ENCODE measurements around the gene GMPS.
"Not testable (repeated sequence)": the region's sequence is repeated elsewhere in the genome, so short reads cannot be mapped to it uniquely, and the experiment has no call there.

The GMPS gene

DNA sequence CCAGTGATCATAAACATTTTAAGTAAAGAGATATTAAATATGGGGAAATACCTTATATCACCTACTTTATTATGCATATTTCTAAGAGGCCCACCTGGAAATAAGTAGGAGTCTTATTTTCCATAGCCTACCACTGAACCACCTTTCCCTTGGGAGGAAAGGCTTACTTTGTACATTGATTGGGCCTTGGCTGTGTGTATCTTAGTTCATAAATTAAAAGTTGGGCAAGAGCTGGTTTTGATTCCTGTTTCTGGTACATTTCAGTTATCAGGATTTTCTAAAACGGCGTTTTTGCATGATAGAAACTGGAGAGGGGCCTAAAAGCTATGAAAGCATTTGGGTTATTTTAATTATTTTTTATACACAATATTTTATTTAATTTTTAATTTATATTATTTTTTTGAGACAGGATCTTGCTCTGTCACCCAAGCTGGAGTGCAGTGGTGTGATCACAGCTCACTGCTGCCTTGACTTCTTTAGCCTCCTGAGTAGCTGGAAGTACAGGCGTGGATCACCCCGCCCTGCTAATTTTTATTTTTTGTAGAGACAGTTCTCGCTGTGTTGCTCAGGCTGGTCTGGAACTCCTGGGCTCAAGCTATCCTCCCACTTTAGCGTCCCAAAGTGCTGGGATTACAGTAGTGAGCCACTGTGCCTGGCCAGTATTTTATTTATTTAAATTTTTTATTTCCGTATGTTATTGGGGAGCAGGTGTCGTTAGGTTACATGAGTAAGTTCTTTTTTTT is 2.6 kb downstream of the GMPS start:
- 0 out of 2 replicates have a peak, but pooled peaks have one; percentile 16 for TF ChIP-seq ZNF384 (IDR thresholded peaks at IDR 0.05)
- TF ChIP-seq LEF1 (IDR thresholded peaks at IDR 0.05; ENCODE audit: borderline replicate concordance) = no peak
- POLR2A ChIA-PET = no interaction called here
- DNase-seq (ENCODE audit: extremely low spot score) = no peak
- CTCF ChIA-PET = no interaction called here

DNA sequence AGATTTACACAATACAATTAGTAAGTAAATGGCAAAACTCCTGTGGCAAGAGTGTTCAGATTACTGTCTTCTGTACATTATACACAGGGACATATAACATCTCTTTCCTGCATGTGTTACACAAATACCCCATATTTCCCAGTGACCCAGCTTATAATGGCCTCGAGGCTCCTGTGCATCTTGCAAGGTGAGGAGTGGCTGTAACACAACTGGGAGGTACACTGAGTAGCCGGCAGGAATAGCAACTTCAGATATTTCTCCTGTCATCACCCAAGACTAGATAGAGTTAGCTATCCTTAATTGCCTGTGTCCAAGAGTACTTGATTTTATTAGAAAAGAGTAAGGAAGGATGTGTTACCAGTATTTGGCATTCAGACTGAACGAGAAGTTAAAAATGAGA is 5.6 kb downstream of the GMPS start:
- TF ChIP-seq FOXK2 (IDR thresholded peaks at IDR 0.05) (no peak), FOXA1 (IDR thresholded peaks at IDR 0.05) (no peak), ARNT (IDR thresholded peaks at IDR 0.05) (no peak), TARDBP (IDR thresholded peaks at IDR 0.05) (no peak), ZNF384 (IDR thresholded peaks at IDR 0.05) (no peak), BHLHE40 (IDR thresholded peaks at IDR 0.05; ENCODE audit: borderline replicate concordance) (no peak), LEF1 (IDR thresholded peaks at IDR 0.05; ENCODE audit: borderline replicate concordance) (no peak), ELF4 (IDR thresholded peaks at IDR 0.05) (no peak), NFRKB (IDR thresholded peaks at IDR 0.05) (no peak), SP1 (IDR thresholded peaks at IDR 0.05) (no peak)
- no peak for DNase-seq (ENCODE audit: extremely low spot score)
- POLR2A ChIA-PET = no interaction called here
- CTCF ChIA-PET = no interaction called here

DNA sequence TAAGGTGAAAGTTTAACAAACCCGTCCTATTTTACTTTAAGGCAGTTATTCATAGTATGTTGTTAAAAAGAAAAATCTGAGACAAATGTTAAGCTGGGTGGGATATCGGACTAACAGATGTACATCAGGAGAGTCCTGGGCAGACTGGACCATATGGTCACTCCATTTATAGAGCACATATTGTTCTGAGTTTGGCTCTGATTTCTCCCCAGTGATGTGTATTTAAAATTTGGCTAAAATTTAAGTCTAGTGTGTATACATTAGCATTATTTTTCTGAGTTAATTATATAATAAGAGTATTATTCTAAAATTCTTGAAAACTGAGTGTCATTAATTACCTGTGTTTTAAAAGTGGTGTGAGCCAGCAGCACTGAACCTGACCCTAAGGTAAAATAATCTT is 6.1 kb downstream of the GMPS start:
- CTCF ChIA-PET = interaction anchor here (0.6 kb wide), 1 partner anchor 128 kb away, joined by 4 read pairs; no protein-coding TSS in a partner anchor
- no peak for DNase-seq (ENCODE audit: extremely low spot score)
- TF ChIP-seq ELF4 (IDR thresholded peaks at IDR 0.05) = no peak
- TF ChIP-seq NFRKB (IDR thresholded peaks at IDR 0.05) = no peak
- no peak for TF ChIP-seq SUZ12 (IDR thresholded peaks at IDR 0.05)
- no peak for TF ChIP-seq TARDBP (IDR thresholded peaks at IDR 0.05)
- no peak for TF ChIP-seq HDGF (IDR thresholded peaks at IDR 0.05; ENCODE audit: borderline replicate concordance)
- no peak for TF ChIP-seq BHLHE40 (IDR thresholded peaks at IDR 0.05; ENCODE audit: borderline replicate concordance)
- no peak for TF ChIP-seq LEF1 (IDR thresholded peaks at IDR 0.05; ENCODE audit: borderline replicate concordance)
- TF ChIP-seq ZNF384 (IDR thresholded peaks at IDR 0.05) = no peak
- POLR2A ChIA-PET = no interaction called here

GRCh38 chr3:155880286-155880685 is 9.8 kb downstream of the GMPS start:
- ChIA-PET POLR2A (no interaction called here), CTCF (no interaction called here)

DNA sequence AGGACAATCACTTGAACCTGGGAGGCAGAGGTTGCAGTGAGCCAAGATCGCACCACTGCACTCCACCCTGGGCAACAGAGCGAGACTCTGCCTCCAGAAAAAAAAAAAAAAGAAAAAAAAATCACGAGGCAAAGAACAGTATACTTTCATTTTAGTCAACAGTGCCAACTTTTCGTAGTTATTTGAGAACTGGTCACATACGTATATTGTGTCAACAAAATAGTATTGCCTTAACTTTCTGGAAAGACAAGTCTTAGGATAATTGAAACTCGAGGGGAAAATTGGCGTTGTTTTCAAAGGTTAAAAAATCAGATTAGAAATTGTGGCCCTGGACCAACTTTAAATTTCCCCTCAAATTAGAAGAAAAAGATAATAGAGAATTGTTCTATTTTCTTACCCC is 13.8 kb downstream of the GMPS start:
- ChIA-PET POLR2A (no interaction called here), CTCF (no interaction called here)

More at GRCh38 chr3:155880286-155880685, 9.8 kb downstream of the GMPS start:
- no peak for DNase-seq (ENCODE audit: extremely low spot score)
- TF ChIP-seq, protein P1, sequence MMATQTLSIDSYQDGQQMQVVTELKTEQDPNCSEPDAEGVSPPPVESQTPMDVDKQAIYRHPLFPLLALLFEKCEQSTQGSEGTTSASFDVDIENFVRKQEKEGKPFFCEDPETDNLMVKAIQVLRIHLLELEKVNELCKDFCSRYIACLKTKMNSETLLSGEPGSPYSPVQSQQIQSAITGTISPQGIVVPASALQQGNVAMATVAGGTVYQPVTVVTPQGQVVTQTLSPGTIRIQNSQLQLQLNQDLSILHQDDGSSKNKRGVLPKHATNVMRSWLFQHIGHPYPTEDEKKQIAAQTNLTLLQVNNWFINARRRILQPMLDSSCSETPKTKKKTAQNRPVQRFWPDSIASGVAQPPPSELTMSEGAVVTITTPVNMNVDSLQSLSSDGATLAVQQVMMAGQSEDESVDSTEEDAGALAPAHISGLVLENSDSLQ (IDR thresholded peaks at IDR 0.05) = no peak
- TF ChIP-seq CTBP1 (IDR thresholded peaks at IDR 0.05; ENCODE audit: borderline replicate concordance) (no peak), ZNF384 (IDR thresholded peaks at IDR 0.05) (no peak), LEF1 (IDR thresholded peaks at IDR 0.05; ENCODE audit: borderline replicate concordance) (no peak), FOXM1 (IDR thresholded peaks at IDR 0.05; ENCODE audit: borderline replicate concordance) (no peak), BHLHE40 (IDR thresholded peaks at IDR 0.05; ENCODE audit: borderline replicate concordance) (no peak), NFRKB (IDR thresholded peaks at IDR 0.05) (no peak), SUZ12 (IDR thresholded peaks at IDR 0.05) (no peak), ARNT (IDR thresholded peaks at IDR 0.05) (no peak), FOXK2 (IDR thresholded peaks at IDR 0.05) (no peak), FOXA1 (IDR thresholded peaks at IDR 0.05) (no peak), L3MBTL2 (conservative IDR thresholded peaks at IDR 0.05) (no peak), SP1 (IDR thresholded peaks at IDR 0.05) (no peak), ELF4 (IDR thresholded peaks at IDR 0.05) (no peak), TARDBP (IDR thresholded peaks at IDR 0.05) (no peak), HDGF (IDR thresholded peaks at IDR 0.05; ENCODE audit: borderline replicate concordance) (no peak)

DNA sequence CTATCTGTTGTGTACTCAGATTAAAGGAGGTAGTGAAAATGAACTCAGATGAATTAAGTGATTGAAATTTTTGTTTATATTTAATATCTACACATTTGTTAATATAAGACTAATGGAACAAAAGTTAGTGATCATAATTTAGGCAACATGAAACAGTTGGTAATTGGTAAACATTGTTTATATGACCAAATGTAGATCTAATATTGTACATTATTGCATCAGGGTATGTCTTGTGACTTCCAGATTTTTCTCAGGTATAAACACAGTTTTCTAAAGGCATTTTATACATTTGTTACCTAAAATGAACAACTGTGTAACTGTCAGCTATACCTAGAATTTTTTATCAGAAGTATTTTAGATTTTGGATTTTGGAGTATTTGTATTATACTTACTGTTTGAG is 14.8 kb downstream of the GMPS start:
- TF ChIP-seq L3MBTL2 (conservative IDR thresholded peaks at IDR 0.05) = no peak
- TF ChIP-seq CTBP1 (IDR thresholded peaks at IDR 0.05; ENCODE audit: borderline replicate concordance) = no peak
- TF ChIP-seq ELF4 (IDR thresholded peaks at IDR 0.05) = no peak
- TF ChIP-seq ARNT (IDR thresholded peaks at IDR 0.05) = no peak
- no peak for TF ChIP-seq NFRKB (IDR thresholded peaks at IDR 0.05)
- no peak for TF ChIP-seq TARDBP (IDR thresholded peaks at IDR 0.05)
- no peak for TF ChIP-seq FOXK2 (IDR thresholded peaks at IDR 0.05)
- no peak for TF ChIP-seq ZNF384 (IDR thresholded peaks at IDR 0.05)
- no peak for TF ChIP-seq FOXA1 (IDR thresholded peaks at IDR 0.05)
- no peak for TF ChIP-seq BHLHE40 (IDR thresholded peaks at IDR 0.05; ENCODE audit: borderline replicate concordance)
- no peak for TF ChIP-seq HDGF (IDR thresholded peaks at IDR 0.05; ENCODE audit: borderline replicate concordance)
- TF ChIP-seq FOXM1 (IDR thresholded peaks at IDR 0.05; ENCODE audit: borderline replicate concordance) = no peak
- TF ChIP-seq, protein P1 (IDR thresholded peaks at IDR 0.05) = no peak
- no peak for TF ChIP-seq SUZ12 (IDR thresholded peaks at IDR 0.05)
- no peak for TF ChIP-seq LEF1 (IDR thresholded peaks at IDR 0.05; ENCODE audit: borderline replicate concordance)
- no peak for TF ChIP-seq SP1 (IDR thresholded peaks at IDR 0.05)
- ChIA-PET CTCF (no interaction called here), POLR2A (no interaction called here)
- DNase-seq (ENCODE audit: extremely low spot score) = no peak

More for the DNA sequence above, 13.8 kb downstream of the GMPS start:
- no peak for DNase-seq (ENCODE audit: extremely low spot score)
- no peak for TF ChIP-seq ELF4 (IDR thresholded peaks at IDR 0.05)
- TF ChIP-seq ARNT (IDR thresholded peaks at IDR 0.05) = no peak
- no peak for TF ChIP-seq BHLHE40 (IDR thresholded peaks at IDR 0.05; ENCODE audit: borderline replicate concordance)
- no peak for TF ChIP-seq SUZ12 (IDR thresholded peaks at IDR 0.05)
- TF ChIP-seq L3MBTL2 (conservative IDR thresholded peaks at IDR 0.05) = no peak
- TF ChIP-seq HDGF (IDR thresholded peaks at IDR 0.05; ENCODE audit: borderline replicate concordance) = no peak
- no peak for TF ChIP-seq FOXA1 (IDR thresholded peaks at IDR 0.05)
- no peak for TF ChIP-seq SP1 (IDR thresholded peaks at IDR 0.05)
- TF ChIP-seq NFRKB (IDR thresholded peaks at IDR 0.05) = no peak
- TF ChIP-seq CTBP1 (IDR thresholded peaks at IDR 0.05; ENCODE audit: borderline replicate concordance) = no peak
- TF ChIP-seq, protein P1 (IDR thresholded peaks at IDR 0.05) = no peak
- no peak for TF ChIP-seq LEF1 (IDR thresholded peaks at IDR 0.05; ENCODE audit: borderline replicate concordance)
- no peak for TF ChIP-seq FOXK2 (IDR thresholded peaks at IDR 0.05)
- TF ChIP-seq ZNF384 (IDR thresholded peaks at IDR 0.05) = no peak
- TF ChIP-seq TARDBP (IDR thresholded peaks at IDR 0.05) = no peak
- no peak for TF ChIP-seq FOXM1 (IDR thresholded peaks at IDR 0.05; ENCODE audit: borderline replicate concordance)

DNA sequence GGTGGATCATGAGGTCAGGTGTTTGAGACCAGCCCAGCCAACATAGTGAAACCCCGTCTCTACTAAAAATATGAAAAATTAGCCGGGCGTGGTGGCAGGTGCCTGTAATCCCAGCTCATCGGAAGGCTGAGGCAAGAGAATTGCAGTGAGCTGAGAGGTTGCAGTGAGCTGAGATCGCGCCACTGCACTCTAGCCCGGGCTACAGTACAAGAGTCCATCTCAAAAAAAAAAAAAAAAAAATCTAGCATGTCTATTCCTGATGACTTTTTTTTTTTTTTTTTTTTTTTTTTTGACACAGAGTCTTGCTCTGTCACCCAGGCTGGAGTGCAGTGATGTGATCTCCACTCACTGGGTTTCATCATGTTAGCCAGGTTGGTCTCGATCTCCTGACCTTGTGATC is 15.9 kb downstream of the GMPS start:
- DNase-seq (ENCODE audit: extremely low spot score); POLR2A ChIA-PET; CTCF ChIA-PET: not testable (repeated sequence)

Measured in HEK293T (cell line).